Activated CD4-positive, alpha-beta T cell treated with anti-CD3 and anti-CD28 coated beads, Interleukin-2, Interleukin-6, amounts not matched to agents 100 ng/mL and 50 ng/mL, durations not matched to agents 16 hours and 8 hours (primary cell): ENCODE measurements around the gene ELP4.
"Not testable (repeated sequence)": the region's sequence is repeated elsewhere in the genome, so short reads cannot be mapped to it uniquely, and the experiment has no call there.

Experiments
- DNase-seq: peaks from one replicate; pipeline ENCODE4 v3.0.0-alpha.2; 2020

ELP4 gene

GRCh38 chr11:31649129-31649966, 139.8 kb downstream of the ELP4 start:
- no peak for DNase-seq

- DNase-seq, result no peak
Measured at GRCh38 chr11:31651208-31651607, 141.6 kb downstream of the ELP4 start.

DNA sequence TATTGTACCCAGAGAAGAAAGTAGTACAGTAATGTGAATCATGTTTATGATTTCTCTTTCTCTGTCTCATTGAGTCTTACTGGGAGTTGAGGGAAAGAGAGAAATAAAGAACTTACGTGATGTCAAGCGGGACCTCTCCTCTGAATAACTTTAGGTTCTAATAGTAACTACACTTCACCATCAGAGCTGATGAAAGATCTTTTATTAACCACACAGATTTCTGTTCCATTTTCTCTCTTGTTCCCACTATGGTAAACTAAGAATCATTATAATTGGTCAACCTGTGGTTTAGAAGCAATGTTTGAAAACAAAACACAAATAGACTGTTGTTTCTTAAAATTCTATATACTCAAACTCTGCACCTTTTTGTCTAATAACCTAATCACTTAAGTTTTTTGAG, 142.3 kb downstream of the ELP4 start:
- no peak for DNase-seq

GRCh38 chr11:31652528-31652927, 143.0 kb downstream of the ELP4 start:
- DNase-seq, result no peak

- DNase-seq, result no peak
Measured at GRCh38 chr11:31655483-31655882, 145.9 kb downstream of the ELP4 start.

DNA sequence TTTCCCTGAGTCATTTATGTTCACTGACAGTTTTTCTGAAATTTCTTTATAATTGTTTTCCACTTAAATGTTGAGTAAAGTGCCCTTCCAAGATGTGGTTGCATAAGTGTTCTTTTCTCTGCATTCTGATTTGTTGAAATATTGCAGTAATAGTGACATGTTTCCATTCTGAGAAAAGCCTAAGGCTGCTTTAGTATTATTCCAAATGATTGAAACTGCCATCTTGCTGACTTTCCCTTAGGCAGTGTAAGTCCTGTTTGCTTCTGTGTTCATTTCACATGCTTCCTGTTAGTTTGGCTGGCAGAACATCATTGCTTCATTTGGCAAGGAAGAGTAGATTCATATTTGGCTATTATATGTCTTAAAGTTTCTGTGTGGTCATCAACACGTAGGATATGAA, 146.5 kb downstream of the ELP4 start:
- no peak for DNase-seq

DNA sequence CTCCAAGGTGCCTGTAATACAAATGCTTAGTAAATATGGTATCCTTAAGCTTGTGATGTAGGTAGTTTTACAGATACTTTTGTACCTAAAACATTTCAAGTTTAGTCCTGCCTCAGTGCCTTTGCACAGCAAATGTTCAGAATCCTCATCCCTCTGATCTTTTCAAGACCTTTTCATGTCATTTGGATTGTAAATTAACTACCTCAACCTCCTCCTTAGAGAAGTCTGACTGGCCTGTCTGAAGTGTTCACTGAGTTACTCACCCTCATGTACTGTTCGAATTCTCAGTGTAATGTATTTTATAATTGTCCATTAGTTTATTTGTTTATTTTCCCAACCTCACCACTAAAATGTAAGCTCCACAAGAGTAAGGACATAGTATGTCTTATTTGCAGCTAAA, 147.5 kb downstream of the ELP4 start:
- no peak for DNase-seq

DNA sequence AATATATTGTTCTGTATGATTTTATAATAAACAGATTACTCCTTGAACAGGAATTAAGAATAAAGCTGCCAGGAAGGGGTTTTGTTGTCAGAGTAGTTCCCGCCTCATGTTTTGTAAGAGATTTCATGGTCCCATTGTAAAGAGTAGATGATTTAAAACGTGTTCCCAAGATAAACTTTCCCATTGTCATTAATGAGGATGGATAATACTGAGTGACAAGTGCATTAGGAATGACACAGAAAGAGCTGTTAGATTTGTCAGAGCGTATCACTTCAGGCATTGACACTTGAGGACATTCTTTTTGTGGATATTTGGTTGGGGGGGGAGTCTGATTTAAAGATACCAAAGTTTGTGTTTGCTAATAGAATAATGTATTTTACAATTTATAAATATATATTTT, 154.6 kb downstream of the ELP4 start:
- DNase-seq, result no peak

GRCh38 chr11:31664954-31665353, 155.4 kb downstream of the ELP4 start:
- no peak for DNase-seq

DNA sequence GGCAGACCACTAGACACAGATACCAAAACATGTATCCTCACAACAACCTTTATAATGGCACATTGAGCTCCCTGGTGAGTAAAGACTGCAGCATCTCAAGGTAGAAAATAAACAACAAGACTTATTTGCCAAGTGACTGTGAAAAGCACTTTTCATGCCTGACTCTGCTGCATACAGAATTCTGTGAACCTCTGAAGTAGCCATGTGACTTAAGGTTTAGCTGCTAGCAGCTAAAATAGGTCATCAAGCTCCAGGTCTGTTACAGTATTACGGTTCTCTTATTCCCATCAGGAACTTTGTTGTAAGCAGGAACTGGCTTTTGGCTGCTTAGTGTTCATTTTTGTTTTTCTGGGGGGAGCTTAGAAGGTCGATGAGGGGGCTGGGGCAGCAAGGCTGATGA, 162.1 kb downstream of the ELP4 start:
- DNase-seq, result no peak

GRCh38 chr11:31673108-31673507, 163.5 kb downstream of the ELP4 start:
- not testable (repeated sequence) for DNase-seq

DNA sequence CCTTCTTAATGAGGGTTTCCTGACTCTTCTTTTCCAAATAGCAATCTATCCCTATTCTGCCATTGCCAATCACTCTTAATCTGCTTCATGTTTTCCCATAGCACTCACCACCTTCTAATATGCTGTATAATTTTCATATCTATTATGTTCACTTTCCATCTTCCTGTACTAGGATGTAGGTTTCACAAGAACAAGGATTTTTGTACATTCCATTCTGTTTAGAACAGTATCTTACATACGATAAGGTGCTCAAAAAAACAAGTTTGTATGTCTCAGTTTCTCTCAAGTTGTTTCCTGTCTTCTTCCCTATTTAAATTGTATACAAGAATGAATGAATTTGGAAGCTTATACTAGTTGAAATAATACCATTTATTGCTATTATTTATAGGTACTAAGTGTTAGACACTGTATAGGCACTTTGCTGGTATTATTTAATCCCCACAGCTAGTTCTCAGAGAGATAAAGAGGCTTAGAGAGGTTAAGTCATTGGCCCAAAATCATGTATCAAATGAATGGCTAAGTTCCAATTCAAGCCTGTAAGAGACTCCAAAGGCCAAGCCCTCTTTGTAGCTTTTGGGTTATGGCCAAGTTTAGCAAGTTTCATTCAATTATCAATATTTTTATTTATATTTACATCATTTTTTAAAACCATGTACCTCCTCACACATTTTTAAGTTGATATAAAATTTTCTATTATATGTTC, 166.9 kb downstream of the ELP4 start:
- no peak for DNase-seq

GRCh38 chr11:31680770-31681169, 171.2 kb downstream of the ELP4 start:
- no peak for DNase-seq

DNA sequence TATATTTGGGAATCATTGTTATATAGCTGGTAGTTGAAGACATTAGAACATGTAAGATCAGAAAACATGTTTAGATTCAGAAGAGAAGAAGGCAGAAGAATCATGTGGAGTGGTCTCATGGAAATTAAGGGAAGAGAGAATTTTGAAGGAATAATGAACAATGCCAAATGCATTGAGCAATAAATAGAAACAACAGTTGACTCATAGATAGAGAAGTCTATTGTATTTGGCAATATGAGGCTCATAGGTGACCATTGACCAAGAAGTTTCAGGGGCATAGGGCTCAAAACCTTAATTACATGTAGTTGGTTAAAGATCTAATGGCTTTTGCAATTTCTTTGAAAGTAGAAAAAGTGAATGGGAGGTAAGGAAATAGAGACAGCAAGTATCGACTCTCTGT, 177.7 kb downstream of the ELP4 start:
- no peak for DNase-seq

DNA sequence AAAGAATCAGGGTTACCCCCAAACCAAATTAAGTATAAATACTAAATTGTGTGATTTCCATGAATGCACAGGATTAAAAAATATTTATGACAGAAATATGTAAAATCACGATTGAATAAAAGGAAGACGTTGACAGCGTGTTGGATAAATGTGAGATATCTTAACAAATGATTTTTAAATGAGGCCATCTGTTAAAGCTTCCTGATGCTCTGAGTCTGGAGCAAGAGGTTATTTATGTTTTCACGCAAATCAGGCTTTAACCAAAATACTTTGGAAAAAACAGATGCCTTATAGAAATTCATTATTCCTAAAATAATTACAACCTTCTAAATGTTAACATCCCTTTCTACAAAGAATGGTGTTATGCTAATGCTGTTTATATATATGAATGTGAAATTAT, 178.3 kb downstream of the ELP4 start:
- DNase-seq, result no peak

GRCh38 chr11:31689559-31689958, 180.0 kb downstream of the ELP4 start:
- no peak for DNase-seq

DNA sequence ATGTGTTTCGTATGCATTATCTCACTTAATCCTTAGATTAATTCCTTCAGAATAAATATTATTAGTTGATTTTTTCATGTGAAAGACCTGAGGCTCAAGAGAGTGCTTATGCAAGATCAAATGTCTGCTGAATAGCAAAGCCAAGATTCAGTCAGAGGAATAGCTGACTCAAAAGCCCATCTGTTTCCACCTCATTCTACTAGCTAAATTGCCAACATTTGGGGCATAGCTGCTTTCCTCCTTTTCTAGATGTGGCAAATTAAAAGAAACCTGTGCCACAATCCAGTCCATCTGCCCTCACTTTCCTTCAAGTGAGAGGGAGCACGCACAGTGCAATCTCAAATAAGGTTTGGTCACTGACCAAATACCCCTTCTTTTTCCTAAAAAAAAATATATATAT, 180.5 kb downstream of the ELP4 start:
- DNase-seq, result no peak

DNA sequence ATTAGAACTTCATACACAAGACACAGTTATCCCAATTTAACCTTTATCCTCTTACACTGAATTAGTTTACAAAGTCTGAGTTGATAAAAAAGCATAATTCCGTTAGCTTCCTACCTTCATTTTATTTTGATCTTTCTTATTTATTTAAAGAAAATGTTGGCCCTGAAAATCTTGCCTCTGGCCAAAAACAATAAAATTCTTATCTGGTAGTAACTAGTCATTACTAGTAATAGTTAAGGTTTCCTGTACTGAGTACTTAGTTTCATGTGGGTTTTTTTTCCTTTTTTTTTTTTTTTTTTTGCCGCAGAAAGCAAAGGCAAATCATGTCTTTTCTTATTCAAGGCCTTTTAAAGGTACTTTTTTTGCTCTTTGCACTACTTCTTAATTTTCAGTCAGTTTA, 180.9 kb downstream of the ELP4 start:
- no peak for DNase-seq

DNA sequence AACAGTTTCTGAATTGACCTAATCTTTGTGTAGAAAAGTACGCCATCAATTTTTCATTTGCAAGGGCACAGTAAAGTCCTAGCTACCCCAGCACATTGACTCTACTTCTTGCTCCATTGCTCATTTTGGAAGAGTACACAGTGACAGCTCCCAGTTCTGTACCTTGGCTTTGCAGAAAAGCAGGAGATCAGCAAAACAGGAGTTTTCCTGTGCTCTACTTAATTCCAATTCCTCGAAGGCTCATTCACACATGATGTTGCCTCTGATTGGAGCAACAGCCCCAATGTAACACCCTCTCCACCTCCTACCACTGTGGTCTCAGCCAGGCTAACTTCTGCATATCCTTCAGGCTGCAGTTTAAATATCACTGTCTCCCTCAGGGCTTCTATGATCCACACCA, 182.9 kb downstream of the ELP4 start:
- no peak for DNase-seq

DNA sequence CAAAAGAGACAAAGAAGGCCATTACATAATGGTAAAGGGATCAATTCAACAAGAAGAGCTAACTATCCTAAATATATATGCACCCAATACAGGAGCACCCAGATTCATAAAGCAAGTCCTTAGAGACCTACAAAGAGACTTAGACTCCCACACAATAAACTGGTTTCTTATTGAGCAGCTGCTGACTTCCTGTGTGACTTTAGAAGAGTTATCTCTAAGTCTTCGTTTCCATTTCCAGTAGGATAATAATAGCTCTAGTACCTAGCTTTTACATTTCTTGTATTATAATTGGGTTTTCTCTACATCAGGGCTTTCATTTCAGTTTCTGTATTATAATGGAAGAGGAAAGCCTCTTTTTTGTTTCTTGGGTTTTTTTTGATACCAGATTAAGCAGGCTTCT, 187.5 kb downstream of the ELP4 start:
- DNase-seq, result not testable (repeated sequence)

- DNase-seq, result no peak
Measured at GRCh38 chr11:31699066-31699465, 189.5 kb downstream of the ELP4 start.

- DNase-seq, result no peak
Measured at GRCh38 chr11:31702966-31703365, 193.4 kb downstream of the ELP4 start.

GRCh38 chr11:31706357-31706756, 196.8 kb downstream of the ELP4 start:
- DNase-seq, result no peak

DNA sequence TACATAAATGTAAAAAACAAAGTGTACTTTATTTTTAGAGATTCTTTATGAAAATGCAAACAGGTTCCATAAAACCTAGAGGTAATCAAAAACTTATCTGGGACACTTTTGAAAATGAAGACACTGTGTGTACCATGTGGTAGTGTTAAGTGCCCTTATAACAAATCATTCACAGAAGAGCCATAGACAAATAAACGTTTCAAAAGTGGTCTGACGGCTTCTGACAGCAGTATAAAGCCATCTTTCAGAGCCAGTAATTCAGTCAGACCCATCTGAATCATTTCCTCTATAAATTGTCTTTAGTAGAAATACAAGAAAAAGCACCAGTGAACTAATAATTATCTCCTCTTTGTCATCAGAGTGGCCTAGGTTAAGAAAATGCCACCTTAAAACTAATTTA, 201.6 kb downstream of the ELP4 start:
- DNase-seq, result no peak

DNA sequence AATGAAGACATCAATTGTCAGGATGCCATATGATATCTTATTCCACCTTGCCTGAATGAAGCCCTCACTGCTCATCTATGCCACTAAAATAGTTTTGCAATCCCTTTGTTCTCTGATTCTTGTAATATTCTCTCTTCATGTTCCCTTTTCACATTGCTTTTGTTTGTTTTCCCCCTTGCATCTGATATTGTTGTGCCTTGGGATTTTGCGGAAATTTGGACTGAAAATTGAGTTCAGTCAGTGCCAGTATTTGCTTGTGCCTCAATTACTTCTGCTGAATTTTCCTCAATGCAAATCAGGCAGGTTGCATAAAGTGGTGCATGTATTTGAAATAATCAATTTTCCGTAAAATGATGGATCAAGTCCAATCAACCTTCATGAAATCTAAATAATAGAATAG, 203.3 kb downstream of the ELP4 start:
- DNase-seq, result no peak
